NCI-H1105 treated with DMSO at 0.1 percent for 48 hours (cell line): Measurements from ENCODE around the gene GMDS.

Source experiments
- DNase-seq: peaks from one replicate; lab custom pipeline; 2025; lab: John Stamatoyannopoulos, UW

The GMDS gene

DNA sequence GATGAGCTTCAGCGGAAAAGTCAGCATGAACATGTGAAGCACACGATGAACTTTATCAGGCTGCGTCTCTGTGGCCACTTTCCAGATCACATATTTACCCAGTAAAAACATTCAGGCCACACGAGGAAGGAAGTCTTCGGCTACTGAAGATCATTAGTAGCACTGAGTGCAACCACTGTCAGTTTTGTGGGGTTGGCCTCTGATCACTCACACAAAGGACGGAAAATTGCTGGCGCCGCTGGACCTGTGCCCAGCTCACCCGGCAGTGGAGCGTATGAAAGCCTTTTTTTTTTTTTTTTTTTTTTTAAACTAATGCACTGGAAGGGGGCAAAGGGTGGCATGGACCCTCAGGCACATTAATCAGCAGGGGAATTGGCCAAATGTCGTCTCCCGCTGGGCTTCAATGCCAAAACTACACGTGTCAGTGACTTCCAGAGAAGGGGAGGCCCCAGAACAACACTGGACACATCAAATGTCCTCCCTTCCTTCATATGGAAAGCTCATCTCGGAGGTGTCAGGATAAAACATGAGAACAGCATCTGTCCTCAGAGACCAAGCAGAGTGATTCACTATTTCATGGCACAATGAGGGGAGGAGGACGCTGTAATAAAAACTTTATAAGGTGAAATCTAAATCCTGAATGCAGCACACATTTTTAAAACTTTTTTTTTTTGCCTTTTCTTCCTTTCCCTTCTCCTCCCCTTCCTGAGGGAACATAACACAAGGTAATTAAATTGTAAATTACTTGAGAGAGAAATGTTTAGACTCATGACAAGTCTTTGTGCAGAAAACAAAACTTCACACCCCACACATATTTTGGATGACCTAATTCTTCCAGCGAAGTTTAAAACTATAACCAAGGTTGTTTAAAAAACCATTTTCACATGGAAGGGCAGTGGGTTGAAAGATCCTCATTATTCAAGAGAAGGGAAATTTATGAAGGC is 412.3 kb downstream of the GMDS start:
- DNase-seq: peak; percentile 86

DNA sequence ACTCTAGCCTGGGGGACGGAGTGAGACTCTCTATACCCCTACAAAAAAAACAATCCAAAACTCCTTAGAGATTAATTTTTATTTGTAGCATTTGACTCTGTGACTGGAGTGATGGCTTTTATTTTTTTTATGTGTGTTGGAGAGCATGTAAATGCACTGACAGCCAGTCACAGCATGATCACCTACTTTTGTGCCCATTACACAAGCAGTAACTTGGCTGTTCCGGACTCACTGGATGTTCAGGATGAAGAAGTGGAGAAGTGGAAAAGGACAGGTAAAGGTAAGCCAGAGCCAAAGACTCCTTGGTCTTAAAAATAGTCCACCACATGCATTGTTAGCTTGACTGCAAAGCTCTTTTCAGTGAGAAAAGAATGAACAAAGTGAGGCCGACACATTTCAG is 413.0 kb downstream of the GMDS start:
- no peak for DNase-seq

DNA sequence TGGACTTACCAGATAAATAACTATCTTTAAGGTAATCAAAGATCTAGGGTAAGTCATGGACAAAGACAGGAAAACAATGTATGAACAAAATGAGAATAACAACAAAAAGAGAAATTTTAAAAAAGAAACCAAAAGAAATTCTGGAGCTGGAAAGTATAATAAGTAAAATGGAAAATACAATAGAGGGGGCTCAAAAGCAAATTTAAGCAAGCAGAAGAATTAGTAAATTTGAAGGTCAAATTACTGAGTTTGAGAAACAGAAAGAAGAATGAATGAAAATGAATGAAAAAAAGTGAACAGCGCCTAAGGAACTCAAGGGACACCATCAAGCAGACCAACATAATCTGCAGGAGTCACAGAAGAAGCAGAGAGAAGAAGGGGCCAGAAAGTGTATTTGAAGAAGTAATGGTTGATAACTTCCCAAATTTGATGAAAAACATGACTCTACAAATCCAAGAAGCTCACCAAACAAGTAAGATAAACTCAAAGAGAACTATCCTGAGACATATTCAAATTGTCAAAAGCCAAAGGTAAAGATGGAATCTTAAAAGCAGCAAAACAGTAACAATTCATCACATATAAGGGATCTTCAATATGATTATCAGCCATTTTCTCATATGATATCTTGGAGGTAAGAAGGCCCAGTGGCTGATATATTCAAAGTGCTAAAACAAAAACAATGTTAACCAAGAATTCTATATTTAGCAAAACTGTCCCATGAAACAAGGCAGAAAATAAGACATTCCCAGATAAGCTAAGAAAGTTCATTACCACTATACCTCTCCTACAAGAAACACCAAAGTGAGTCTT is 417.2 kb downstream of the GMDS start:
- DNase-seq: no peak

DNA sequence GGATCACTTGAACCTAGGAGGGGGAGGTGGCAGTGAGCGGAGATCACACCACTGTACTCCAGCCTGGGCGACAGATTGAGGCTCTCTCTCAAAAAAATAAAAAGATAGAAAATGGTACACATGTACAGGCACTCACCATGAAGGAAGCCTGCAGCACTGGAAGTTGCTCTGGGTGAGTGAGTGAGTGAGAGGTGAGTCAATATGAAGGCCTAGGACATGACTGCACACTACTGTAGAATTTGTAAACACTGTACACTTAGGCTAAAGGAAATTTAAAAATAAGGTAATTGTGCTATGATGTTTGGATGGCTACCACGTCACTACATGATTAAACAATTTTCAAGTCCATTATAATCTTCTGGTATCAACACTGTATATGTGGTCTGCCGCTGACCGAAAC is 419.5 kb downstream of the GMDS start:
- no peak for DNase-seq

DNA sequence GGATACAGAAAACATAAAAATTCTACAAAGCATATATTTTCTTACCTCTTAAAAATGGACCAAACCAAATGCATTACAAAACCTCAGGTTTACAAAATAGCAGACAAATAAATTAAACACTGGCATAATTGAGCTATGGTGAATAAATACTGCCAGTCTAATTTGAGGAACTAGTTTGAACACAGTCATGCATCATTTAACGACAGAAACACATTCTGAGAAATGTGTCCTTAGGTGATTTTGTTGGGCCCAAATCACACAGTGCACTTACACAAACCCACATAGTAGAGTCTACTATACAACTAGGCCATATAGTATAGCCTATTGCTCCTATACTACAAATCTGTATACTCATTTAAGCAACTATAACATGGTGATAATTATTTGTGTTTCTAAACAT is 420.1 kb downstream of the GMDS start:
- no peak for DNase-seq

DNA sequence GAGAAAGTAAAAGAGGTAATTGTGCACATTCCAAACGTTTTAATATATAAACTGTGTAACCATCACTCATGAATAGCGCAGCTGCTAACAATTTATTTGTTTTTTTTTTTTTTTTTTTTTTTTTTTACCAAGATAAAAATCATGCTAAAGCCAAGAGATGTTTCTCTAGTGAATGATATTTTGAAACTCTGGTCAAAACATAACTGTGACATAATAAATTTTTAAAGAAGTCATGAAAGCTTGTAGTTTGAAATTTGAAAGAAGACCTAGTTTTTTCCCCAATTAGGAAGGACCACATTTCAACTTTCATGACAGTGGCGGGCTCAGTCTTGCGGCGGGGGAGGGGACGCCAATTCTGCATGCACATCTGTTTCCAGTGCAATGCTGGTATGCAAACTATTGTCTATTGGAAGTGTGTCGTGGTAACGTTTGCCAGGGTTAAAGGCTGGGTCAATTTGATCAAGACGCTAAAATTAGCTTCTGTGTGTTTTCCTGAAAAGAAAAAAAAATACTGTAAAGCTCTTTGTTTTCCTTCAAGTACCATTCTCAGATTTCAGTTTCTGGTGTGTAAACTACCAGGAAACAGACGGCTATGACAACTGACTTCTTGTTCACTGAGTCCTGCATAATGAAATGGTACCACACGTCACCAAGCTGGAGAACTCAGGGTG is 423.8 kb downstream of the GMDS start:
- DNase-seq: peak; percentile 70

DNA sequence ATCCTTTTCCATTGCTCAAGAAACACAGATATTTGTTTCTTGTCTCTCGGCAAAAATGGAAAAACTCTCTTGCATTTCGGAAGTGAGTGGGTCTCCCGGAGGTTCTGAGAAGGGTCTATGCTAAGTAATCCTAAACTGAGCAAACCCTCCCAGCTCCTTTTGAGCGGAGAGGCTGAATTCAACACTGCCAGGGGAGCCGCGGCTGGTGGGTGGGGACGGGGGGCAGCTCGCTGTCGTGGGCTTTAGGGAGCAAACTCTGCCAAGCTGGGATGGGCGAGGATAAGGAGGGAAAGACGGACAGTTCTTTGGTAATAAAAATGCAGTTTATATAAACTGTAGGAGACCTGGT is 424.3 kb downstream of the GMDS start:
- DNase-seq: no peak

DNA sequence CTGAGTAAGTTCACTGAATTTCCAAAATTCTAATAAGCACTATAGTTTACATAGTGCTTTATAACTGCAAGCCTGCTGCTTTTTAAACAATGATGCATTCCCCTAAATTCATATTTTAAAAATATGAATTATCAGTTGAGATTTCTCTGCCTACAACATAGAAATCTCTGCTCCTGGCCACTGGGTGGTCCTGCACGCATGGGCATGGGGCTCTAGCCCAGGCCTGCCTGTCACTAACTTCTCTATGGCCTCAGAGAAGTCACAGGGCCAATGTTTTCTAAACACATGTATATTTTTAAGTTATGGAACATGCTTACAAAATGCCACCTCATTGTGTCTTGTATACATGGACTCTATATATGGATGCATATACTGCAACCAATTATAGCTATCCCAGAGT is 424.7 kb downstream of the GMDS start:
- DNase-seq: no peak

DNA sequence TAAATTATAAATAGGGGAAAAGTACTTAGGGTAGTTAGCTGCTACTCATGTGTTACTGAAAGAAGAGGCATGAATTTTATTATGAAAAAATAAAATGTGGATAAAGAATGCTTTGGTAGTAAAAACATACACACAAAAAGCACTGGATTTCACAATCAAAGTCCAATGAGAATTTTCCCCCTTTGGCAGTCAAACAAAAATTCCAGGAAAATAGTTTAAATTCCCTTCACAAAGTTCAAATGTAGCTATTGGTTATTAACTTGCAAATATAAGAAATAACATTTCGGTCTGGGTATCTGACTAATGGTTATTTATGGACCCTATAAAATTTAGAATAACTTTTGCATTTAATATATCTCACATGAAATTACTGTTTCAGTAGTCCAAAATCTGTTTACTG is 425.2 kb downstream of the GMDS start:
- DNase-seq: no peak

DNA sequence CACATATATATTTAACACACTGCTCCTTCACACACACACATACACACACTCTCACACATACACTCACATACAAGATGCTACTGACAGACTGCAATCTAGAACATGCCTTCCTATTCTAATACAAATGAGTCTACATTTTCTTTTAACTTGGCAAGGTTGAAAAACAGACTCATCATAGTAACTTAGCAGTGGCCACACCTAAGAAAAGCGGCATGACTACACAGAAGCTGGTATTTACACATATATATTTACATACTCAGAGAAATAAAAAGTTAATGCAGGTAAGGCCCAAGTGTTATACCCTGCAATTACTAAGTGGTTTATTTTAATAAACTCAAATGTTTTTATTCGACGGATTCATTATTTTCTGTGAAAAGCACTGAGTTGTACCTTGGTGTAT is 426.4 kb downstream of the GMDS start:
- no peak for DNase-seq

DNA sequence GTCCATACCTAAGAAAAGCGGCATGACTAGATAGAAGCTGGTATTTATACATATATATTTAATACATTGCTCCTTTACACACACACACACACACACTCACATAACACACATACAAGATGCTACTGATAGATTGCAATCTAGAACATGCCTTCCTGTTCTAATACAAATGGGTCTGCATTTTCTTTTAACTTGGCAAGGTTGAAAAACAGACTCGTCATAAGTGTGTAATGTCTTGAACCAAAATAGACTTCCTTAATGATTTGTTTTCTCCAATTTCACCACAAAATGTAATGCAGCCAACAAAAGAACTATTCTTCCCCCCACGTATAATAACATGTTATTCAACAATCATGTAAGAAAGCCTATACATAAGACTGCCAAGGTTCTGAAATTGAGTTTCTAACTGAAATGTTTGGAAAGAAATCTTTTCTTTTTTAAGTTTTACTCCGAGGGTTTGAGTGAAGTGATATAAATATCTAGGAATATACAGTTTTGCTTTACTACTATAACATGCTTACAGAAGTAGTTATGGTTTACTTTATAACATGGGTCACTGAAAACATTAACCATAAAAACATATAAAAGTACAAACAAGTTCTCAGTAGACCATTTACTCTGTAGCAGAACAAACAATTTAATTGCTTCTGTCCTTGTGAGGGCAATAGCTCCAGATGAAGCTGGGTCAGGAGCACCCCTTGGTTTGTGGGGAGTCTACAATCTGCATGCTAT is 428.2 kb downstream of the GMDS start:
- DNase-seq: no peak

DNA sequence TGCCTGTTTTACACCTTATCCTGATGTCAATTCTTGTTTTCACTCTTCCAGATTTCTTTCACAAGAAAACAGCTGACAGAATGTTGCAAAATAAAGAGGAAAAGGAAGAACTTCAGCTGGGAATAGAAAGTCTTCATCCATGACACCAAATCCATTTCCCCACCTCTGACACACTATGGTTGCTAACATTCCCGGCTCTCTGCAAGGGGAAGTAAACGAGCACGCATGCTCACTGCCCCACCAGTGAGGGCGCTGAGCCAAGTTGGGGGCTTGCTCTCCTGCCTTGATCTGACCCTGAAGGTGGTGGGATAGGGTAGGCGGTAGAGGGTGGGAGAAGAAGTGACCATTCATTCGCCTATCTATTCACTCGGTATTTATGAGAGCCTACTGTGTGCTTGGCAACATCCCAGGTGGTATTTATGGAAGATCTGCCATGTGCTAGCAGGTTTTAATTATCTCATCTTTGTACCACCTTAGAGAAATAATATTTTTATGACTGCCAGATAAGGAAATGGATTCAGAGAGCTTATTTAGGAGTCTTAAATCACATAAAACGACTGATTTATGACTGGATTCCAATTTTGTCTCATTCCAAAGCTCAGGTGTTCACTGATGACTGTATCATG is 429.5 kb downstream of the GMDS start:
- DNase-seq: no peak

DNA sequence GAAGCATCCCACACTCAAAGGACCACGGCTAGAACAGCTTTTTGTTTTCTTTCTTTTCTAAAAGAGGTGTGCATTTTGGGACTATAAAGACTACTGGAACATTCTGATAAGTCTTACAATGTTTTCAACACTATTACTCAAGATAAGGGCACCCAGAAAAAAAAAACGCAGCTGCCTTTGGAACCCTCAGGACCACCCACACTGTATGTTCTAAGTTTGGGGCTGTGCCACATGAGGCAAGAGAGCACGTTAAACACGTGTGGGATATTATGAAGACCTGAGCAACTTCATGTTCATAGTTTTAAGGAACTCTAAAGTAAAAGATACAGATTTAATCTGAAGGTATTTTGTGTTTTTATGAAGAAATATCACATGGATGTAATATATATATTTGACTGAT is 431.1 kb downstream of the GMDS start:
- DNase-seq: no peak

DNA sequence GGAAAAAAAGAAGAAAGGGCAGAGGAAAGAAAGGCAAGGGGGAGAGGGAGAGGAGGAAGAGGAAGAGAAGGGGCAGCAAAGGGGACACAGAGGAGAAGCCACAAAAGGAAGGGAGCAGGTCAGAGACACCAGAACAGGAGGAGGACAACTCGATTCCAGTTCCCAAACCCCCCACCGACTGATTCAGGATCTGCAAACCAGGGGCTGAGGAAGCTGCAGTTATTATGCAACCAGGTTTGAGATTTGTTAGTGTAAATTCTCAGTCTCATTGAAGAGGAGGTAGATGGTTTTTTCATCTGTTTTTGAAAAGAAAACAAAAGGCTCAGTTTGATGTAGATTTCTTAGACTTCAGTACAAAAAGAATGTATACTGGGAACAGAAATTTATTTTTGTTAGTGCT is 432.9 kb downstream of the GMDS start:
- DNase-seq: no peak

DNA sequence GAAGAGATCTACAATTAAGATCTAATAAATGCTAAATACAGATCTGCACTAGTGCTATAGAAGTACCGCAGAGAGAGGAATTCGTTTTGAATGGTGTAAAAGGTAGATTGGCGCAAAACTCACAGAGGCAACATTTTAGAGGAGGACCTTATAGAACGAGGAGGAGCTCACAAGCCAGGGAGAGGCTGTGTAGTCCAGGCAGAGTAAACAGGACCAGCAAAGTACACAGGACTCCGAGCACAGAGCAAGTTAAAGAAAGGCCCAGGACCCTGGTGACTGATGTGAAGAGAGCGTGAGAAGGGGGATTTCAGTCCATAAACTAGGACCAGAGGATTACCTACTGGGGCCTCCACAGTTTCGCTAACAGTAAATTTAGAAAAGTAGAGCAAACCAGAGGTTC is 433.4 kb downstream of the GMDS start:
- DNase-seq: no peak

DNA sequence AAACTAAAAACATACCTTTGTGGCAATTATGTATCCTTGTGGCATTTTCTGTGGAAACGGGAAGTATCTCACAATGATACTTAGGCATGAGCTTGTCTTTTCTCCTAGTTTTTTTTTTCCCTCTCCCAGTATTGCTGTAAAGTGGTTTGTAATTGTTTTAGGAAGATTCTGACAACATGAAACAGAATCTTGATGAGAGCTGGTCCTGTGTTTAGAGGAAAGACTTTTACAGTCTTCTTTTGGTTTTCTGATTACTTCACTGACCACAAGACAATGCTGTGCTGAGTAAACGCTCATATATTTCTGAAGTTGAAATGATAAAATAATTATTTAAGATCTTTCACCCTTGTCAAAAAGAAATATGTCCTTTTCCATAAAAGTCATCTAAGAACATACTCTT is 434.5 kb downstream of the GMDS start:
- no peak for DNase-seq

DNA sequence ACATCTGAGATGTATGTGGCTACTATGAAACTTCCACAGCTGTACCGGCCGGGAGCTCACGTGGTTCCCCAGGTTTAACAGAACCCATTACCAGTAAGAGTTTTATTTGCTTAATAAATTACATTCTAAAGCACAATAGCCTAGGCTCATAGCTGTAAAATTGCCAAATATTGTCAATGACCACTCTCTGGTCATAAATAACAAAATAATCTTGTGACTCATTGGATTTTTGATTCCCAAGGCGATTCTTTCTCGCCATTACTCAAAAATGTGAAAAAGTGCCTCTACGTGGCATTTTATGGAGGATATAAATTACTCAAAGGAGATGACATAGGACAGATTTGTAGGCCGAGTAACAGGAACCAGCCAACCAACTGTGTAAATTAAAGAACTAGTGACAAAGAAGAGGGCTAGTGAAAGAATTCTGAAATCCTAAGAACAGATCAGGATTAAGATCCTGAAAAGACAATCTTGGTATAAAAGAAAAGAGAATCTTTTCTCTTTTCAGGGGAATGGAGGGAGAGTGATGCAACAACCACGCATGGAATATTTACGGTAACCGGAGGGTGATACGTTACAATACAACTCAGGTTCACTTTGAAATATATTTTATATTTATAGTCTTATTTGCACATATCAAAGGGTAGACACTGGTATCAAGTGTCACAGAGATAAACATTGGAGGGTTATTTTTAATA is 436.0 kb downstream of the GMDS start:
- no peak for DNase-seq

DNA sequence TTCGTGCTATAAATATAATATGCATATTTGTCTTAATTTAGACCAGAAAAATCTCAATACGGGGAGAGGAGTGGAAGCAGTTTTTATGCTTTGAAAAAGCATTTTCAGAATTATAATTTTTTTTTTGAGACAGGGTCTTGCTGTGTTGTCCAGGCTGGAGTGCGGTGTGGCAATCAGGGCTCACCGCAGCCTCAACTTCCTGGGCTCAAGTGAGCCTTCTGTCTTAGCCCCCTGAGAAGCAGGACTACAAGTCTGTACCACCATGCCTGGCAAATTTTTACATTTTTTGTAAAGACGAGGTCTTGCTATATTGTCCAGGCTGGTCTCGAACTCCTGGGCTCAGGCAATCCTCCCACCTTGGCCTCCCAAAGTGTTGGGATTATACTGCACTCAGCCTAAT is 438.5 kb downstream of the GMDS start:
- no peak for DNase-seq

DNA sequence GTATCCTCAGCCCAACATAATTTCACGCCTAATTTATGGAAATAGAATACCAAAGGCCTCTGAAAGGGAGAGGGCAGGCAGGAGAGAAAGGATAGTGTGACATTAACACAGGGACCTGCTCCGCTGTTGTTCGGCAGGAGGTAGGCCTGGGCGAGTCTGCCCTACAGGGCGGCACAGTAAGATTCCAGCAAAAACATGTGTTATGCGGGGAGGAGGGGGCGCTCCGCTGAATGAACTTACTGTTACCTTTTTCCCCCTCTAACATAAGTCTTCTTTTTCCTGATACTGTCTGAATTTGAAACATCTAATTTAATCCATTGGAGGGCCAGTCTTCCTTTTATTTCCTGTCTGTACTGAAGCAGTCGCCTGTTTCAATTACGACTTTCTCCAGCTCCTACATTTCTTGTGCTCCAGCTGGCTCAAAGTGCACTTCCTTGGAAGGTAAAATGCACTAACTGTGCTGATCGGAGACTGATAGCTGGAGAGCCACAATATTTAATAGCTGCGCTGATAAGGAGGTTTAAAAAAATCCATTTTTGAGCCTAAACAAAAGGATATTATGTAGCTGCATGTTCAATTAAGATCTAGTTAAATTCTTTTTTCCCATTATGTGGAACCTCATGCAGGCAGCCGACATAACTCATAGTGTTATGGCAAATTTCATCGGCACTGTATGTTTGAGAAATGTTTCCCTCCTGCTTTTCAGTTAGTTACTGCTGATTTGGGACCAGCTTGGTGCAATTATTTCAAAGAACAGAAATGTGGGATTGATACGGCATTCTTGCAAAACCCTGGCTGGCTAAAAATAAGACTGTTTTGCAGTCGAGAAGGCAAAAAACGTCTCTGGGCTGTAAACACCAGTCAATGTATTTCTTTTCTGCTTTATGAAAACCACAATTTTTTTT is 442.7 kb downstream of the GMDS start:
- no peak for DNase-seq

DNA sequence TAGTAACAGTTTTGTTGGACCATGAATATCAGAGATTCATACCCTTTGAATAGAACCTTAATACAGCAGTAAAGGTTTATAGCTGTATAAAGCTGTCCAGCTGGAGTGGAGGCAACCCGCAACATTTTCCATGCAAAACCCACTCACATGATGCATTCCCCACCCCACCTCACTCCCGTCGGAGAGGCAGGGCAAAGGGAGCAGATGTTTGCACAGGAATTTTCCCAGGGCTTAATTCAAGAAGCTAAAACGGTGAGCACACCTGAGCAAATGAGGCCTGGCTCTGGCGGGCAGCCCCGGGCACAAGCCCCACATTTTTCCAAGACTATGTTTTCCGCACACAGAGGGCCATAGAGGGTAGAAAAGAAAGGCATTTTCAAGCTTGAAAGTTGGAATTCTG is 444.0 kb downstream of the GMDS start:
- no peak for DNase-seq
